RWPE1 (cell line): Measurements from ENCODE around the gene PLEKHN1.

Source experiments
- CTCF ChIA-PET: fragments of 350-600 bp; sonication (Branson Sonifier 250); formaldehyde crosslinking; extraction: SDS; loops from one replicate; lab custom pipeline; 2021; lab: Yijun Ruan, JAX
- POLR2A ChIA-PET: fragments of 400-600 bp; formaldehyde crosslinking; extraction: SDS; loops from one replicate; lab custom pipeline; 2020; ENCODE audit warnings: antibody characterized with exemption; ENCODE audit not compliant: low non-redundant PET; lab: Yijun Ruan, JAX
- DNase-seq: peaks from one replicate; pipeline ENCODE4 v3.0.0; 2012; ENCODE audit warnings: low spot score
- H3K27ac ChIP-seq: fragments of 450-650 bp; 2 replicates; pipeline ENCODE4 v1.5.1; 2017
- TF ChIP-seq, protein P1 (sequence below): fragments of 450-650 bp; conservative IDR thresholded peaks from 2 replicates; pipeline ENCODE4 v1.5.1; 2017; ENCODE audit warnings: low read depth, mild to moderate bottlenecking

Gene PLEKHN1

DNA sequence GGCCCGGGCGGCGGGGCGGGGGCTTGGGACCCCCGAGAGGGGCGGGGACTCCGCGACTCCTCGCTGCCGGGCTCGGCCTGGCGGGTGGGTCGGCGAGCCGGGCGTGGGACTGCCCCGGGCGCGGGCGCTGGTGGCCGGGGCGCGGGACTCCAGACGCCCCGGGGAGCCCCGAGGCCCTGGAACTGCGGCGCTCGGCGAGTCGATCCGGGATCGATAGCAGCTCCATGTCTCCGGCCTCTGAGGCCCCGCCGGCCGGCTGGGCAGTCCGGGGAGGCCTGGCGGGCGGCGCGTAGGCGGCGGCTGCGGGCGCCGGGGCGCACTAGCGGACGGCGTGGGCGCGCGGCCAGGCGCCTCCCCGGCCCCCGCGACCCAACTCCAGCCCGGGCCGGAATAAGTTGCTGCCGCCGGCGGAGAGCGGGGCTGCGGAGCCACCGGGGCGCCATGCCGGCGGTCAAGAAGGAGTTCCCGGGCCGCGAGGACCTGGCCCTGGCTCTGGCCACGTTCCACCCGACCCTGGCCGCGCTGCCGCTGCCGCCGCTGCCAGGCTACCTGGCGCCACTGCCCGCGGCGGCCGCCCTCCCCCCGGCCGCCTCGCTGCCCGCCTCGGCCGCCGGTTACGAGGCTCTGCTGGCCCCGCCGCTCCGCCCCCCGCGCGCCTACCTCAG, 42.2 kb upstream of the PLEKHN1 start:
- DNase-seq = no peak

GRCh38 chr1:924656-925560, 41.4 kb upstream of the PLEKHN1 start:
- ChIA-PET POLR2A (no interaction called here), CTCF (no interaction called here)
- no peak for DNase-seq
- no peak overlapping the region for H3K27ac ChIP-seq
- TF ChIP-seq, protein P1, sequence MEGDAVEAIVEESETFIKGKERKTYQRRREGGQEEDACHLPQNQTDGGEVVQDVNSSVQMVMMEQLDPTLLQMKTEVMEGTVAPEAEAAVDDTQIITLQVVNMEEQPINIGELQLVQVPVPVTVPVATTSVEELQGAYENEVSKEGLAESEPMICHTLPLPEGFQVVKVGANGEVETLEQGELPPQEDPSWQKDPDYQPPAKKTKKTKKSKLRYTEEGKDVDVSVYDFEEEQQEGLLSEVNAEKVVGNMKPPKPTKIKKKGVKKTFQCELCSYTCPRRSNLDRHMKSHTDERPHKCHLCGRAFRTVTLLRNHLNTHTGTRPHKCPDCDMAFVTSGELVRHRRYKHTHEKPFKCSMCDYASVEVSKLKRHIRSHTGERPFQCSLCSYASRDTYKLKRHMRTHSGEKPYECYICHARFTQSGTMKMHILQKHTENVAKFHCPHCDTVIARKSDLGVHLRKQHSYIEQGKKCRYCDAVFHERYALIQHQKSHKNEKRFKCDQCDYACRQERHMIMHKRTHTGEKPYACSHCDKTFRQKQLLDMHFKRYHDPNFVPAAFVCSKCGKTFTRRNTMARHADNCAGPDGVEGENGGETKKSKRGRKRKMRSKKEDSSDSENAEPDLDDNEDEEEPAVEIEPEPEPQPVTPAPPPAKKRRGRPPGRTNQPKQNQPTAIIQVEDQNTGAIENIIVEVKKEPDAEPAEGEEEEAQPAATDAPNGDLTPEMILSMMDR = no peak

More for the DNA sequence above, 42.2 kb upstream of the PLEKHN1 start:
- ChIA-PET CTCF (interaction anchor here (1.8 kb wide), 1 partner anchor 14 kb away, joined by 7 read pairs; no protein-coding TSS in a partner anchor), POLR2A (no interaction called here)
- TF ChIP-seq, protein P1 = no peak
- no peak overlapping the region for H3K27ac ChIP-seq

- no peak overlapping the region for H3K27ac ChIP-seq
- ChIA-PET CTCF (interaction anchor here (0.6 to 1.2 kb wide), 3 partner anchors 12 to 62 kb away, joined by 3 to 7 read pairs (median 5); no protein-coding TSS in a partner anchor), POLR2A (no interaction called here)
- TF ChIP-seq, protein P1 = no peak
- DNase-seq = no peak
Measured at GRCh38 chr1:925561-926421, 40.5 kb upstream of the PLEKHN1 start.

GRCh38 chr1:927234-927633, 39.0 kb upstream of the PLEKHN1 start:
- ChIA-PET CTCF (no interaction called here), POLR2A (no interaction called here)
- TF ChIP-seq, protein P1 = no peak
- no peak for DNase-seq
- no peak overlapping the region for H3K27ac ChIP-seq

DNA sequence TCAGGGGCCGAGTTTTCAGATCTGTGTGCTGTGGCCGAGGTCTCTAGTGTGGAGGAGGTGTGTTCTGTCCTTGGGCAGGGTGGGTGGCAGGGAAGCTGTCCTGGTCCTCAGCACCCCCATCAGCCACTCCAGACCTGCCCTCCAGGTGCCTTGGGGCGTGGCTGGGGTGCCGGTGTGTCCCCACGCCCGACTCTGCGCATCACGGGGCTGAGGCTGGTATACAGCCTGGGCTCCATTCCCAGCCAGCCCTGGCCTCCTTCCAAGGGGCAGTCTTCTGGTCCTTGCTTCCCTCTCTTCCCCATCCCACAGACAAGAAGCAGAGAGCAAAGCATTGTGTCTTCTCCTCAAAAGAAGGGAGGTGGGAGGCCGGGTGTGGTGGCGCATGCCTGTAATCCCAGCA, 38.5 kb upstream of the PLEKHN1 start:
- no peak for DNase-seq
- TF ChIP-seq, protein P1 = no peak
- H3K27ac ChIP-seq = no peak overlapping the region
- ChIA-PET CTCF (interaction anchor here (1.9 kb wide), 1 partner anchor 10 kb away, joined by 8 read pairs; no protein-coding TSS in a partner anchor), POLR2A (no interaction called here)
